Activated CD4-positive, alpha-beta T cell treated with anti-CD3 and anti-CD28 coated beads for 36 hours (primary cell): Measurements from ENCODE around the gene TIMM44. TPM values are rescaled to one million over a fixed set of nuclear protein-coding genes. Genes with fewer than 3 reads are reported as not detected.
"Not testable (repeated sequence)": the region's sequence is repeated elsewhere in the genome, so short reads cannot be mapped to it uniquely, and the experiment has no call there.

ENCODE experiments used
- ATAC-seq: fragments of 200-7000 bp; cut with Tn5 transposase; one replicate; pipeline ENCODE4 v1.10.0; 2021; ENCODE audit warnings: mild to moderate bottlenecking, moderate library complexity
- CTCF ChIA-PET: fragments of 350-600 bp; sonication (Branson Sonifier 250); formaldehyde crosslinking; loops from one replicate; lab custom pipeline; 2021; ENCODE audit warnings: antibody characterized with exemption; lab: Charles Lee
- POLR2A ChIA-PET: fragments of 350-600 bp; sonication (Branson Sonifier 250); formaldehyde crosslinking; loops from one replicate; lab custom pipeline; 2021; ENCODE audit warnings: antibody characterized with exemption, inconsistent platforms; lab: Charles Lee
- DNase-seq: peaks from one replicate; pipeline ENCODE4 v3.0.0-alpha.2; 2020
- H3K27ac Mint-ChIP-seq: one replicate; pipeline ENCODE4 v1.8.0; 2021; ENCODE audit warnings: mixed read lengths
- H3K27me3 Mint-ChIP-seq: one replicate; pipeline ENCODE4 v1.8.0; 2021; ENCODE audit warnings: mixed read lengths
- H3K36me3 Mint-ChIP-seq: one replicate; pipeline ENCODE4 v1.8.0; 2021; ENCODE audit warnings: low read depth, mixed read lengths
- H3K4me1 Mint-ChIP-seq: one replicate; pipeline ENCODE4 v1.8.0; 2021; ENCODE audit warnings: mixed read lengths
- H3K4me3 Mint-ChIP-seq: one replicate; pipeline ENCODE4 v1.8.0; 2021; ENCODE audit warnings: mild to moderate bottlenecking, moderate library complexity, mixed read lengths
- H3K9me3 Mint-ChIP-seq: one replicate; pipeline ENCODE4 v1.8.0; 2021; ENCODE audit warnings: low read depth, mixed read lengths
- intact Hi-C, 2 experiments: fragments of 100-400 bp; cut with DNase I in 1 of 2; cut with micrococcal nuclease in 1 of 2; formaldehyde crosslinking; loops; one replicate each; pipeline versions ENCODE4 v1.14.2 to v1.15.1; 2022 to 2024; cut with DNase I, micrococcal nuclease
- total RNA-seq, 2 experiments: library from RNA; stranded (reverse); gene quantifications; one replicate each; pipeline ENCODE4 v1.2.3, GENCODE V29; 2021

Gene TIMM44
- total RNA-seq, 2 experiments from 2014 or later, result 80.4 to 84.0 TPM

- ATAC-seq (no peak), DNase-seq (no peak)
- intact Hi-C loops, result loop anchor here in 1 of 2 experiments (5.0 to 10.0 kb wide), 2 partner anchors 313 to 380 kb away; partner anchors contain the start of genes NDUFA7 and RPS28
- peaks cover 23% of the 10 kb centered on the region for H3K36me3 Mint-ChIP-seq
- peak overlapping the region; percentile 90 for H3K4me3 Mint-ChIP-seq
- ChIA-PET CTCF (interaction anchor here (2.2 kb wide), 1 partner anchor 81 kb away, joined by 7 read pairs; no protein-coding TSS in a partner anchor), POLR2A (interaction anchor here (0.6 to 0.9 kb wide), 2 partner anchors 13 to 140 kb away, joined by 3 to 5 read pairs; no protein-coding TSS in a partner anchor)
- H3K9me3 Mint-ChIP-seq, result no peaks in the 10 kb centered on the region
- H3K27ac Mint-ChIP-seq, result no peak overlapping the region
- H3K27me3 Mint-ChIP-seq, result no peaks in the 10 kb centered on the region
- H3K4me1 Mint-ChIP-seq, result peaks cover 30% of the 10 kb centered on the region
These were observed 1.4 kb downstream of the TIMM44 start for GRCh38 chr19:7941895-7942596.

GRCh38 chr19:7940841-7941240, 2.6 kb downstream of the TIMM44 start:
- ATAC-seq (no peak), DNase-seq (no peak)
- no peak overlapping the region for H3K4me3 Mint-ChIP-seq
- intact Hi-C loops, result loop anchor here in 1 of 2 experiments (5.0 to 10.0 kb wide), 2 partner anchors 314 to 381 kb away; partner anchors contain the start of genes NDUFA7 and RPS28
- peaks cover 29% of the 10 kb centered on the region for H3K36me3 Mint-ChIP-seq
- H3K27me3 Mint-ChIP-seq, result no peaks in the 10 kb centered on the region
- H3K9me3 Mint-ChIP-seq, result no peaks in the 10 kb centered on the region
- H3K27ac Mint-ChIP-seq, result peak overlapping the region; percentile 25
- POLR2A ChIA-PET, result no interaction called here
- peaks cover 30% of the 10 kb centered on the region for H3K4me1 Mint-ChIP-seq
- CTCF ChIA-PET, result interaction anchor here (0.8 to 2.2 kb wide), 2 partner anchors 12 to 79 kb away, joined by 4 to 7 read pairs; no protein-coding TSS in a partner anchor

- Mint-ChIP-seq H3K27me3 (no peaks in the 10 kb centered on the region), H3K4me1 (peaks cover 6% of the 10 kb centered on the region), H3K9me3 (no peaks in the 10 kb centered on the region), H3K4me3 (no peak overlapping the region), H3K27ac (no peak overlapping the region), H3K36me3 (peaks cover 39% of the 10 kb centered on the region)
- intact Hi-C loops, result no loop called here
- DNase-seq (no peak), ATAC-seq (no peak)
- POLR2A ChIA-PET, result no interaction called here
- CTCF ChIA-PET, result no interaction called here
These were observed 8.7 kb downstream of the TIMM44 start for GRCh38 chr19:7934766-7935165.

GRCh38 chr19:7933828-7934725, 9.4 kb downstream of the TIMM44 start:
- Mint-ChIP-seq H3K9me3 (no peaks in the 10 kb centered on the region), H3K27me3 (no peaks in the 10 kb centered on the region), H3K36me3 (peaks cover 40% of the 10 kb centered on the region), H3K27ac (no peak overlapping the region), H3K4me1 (peaks cover 11% of the 10 kb centered on the region), H3K4me3 (no peak overlapping the region)
- DNase-seq (no peak), ATAC-seq (no peak)
- ChIA-PET POLR2A (no interaction called here), CTCF (no interaction called here)
- intact Hi-C loops, result no loop called here

- ATAC-seq, result no peak
- Mint-ChIP-seq H3K27me3 (no peaks in the 10 kb centered on the region), H3K27ac (no peak overlapping the region), H3K36me3 (peaks cover 39% of the 10 kb centered on the region), H3K9me3 (no peaks in the 10 kb centered on the region), H3K4me3 (no peak overlapping the region), H3K4me1 (peaks cover 12% of the 10 kb centered on the region)
- no peak for DNase-seq
- CTCF ChIA-PET, result no interaction called here
- POLR2A ChIA-PET, result no interaction called here
- intact Hi-C loops, result no loop called here
These were observed 10.1 kb downstream of the TIMM44 start for GRCh38 chr19:7933411-7933810.

- H3K36me3 Mint-ChIP-seq, result peaks cover 39% of the 10 kb centered on the region
- H3K4me1 Mint-ChIP-seq, result peaks cover 16% of the 10 kb centered on the region
- POLR2A ChIA-PET, result no interaction called here
- no peaks in the 10 kb centered on the region for H3K9me3 Mint-ChIP-seq
- DNase-seq, result no peak
- H3K27me3 Mint-ChIP-seq, result no peaks in the 10 kb centered on the region
- CTCF ChIA-PET, result no interaction called here
- no peak overlapping the region for H3K27ac Mint-ChIP-seq
- H3K4me3 Mint-ChIP-seq, result no peak overlapping the region
- no peak for ATAC-seq
- intact Hi-C loops, result no loop called here
These were observed 10.6 kb downstream of the TIMM44 start for GRCh38 chr19:7932930-7933300.

GRCh38 chr19:7932276-7932929, 11.1 kb downstream of the TIMM44 start:
- CTCF ChIA-PET, result no interaction called here
- no peak overlapping the region for H3K27ac Mint-ChIP-seq
- no peak overlapping the region for H3K4me3 Mint-ChIP-seq
- POLR2A ChIA-PET, result no interaction called here
- H3K9me3 Mint-ChIP-seq, result no peaks in the 10 kb centered on the region
- no peaks in the 10 kb centered on the region for H3K27me3 Mint-ChIP-seq
- H3K4me1 Mint-ChIP-seq, result peaks cover 16% of the 10 kb centered on the region
- intact Hi-C loops, result no loop called here
- no peak for ATAC-seq
- H3K36me3 Mint-ChIP-seq, result peaks cover 35% of the 10 kb centered on the region
- DNase-seq, result no peak

- ChIA-PET CTCF (interaction anchor here (0.8 kb wide), 1 partner anchor 193 kb away, joined by 3 read pairs; no protein-coding TSS in a partner anchor), POLR2A (no interaction called here)
- H3K27me3 Mint-ChIP-seq, result no peaks in the 10 kb centered on the region
- H3K4me3 Mint-ChIP-seq, result no peak overlapping the region
- ATAC-seq, result no peak
- no peak overlapping the region for H3K27ac Mint-ChIP-seq
- no peak for DNase-seq
- H3K36me3 Mint-ChIP-seq, result peaks cover 32% of the 10 kb centered on the region
- H3K4me1 Mint-ChIP-seq, result peaks cover 17% of the 10 kb centered on the region
- no peaks in the 10 kb centered on the region for H3K9me3 Mint-ChIP-seq
- intact Hi-C loops, result no loop called here
These were observed 12.0 kb downstream of the TIMM44 start for GRCh38 chr19:7931221-7932061.

- Mint-ChIP-seq H3K4me1 (peaks cover 20% of the 10 kb centered on the region), H3K4me3 (no peak overlapping the region), H3K27me3 (no peaks in the 10 kb centered on the region), H3K9me3 (no peaks in the 10 kb centered on the region), H3K27ac (no peak overlapping the region), H3K36me3 (peaks cover 28% of the 10 kb centered on the region)
- intact Hi-C loops, result no loop called here
- POLR2A ChIA-PET, result interaction anchor here (0.8 kb wide), 1 partner anchor 10 kb away, joined by 3 read pairs; no protein-coding TSS in a partner anchor
- ATAC-seq, result no peak
- CTCF ChIA-PET, result interaction anchor here (0.8 to 2.5 kb wide), 2 partner anchors 13 to 192 kb away, joined by 3 to 14 read pairs; partner anchors contain the start of gene TIMM44
- no peak for DNase-seq
These were observed 12.7 kb downstream of the TIMM44 start for GRCh38 chr19:7930765-7931164.

GRCh38 chr19:7930030-7930429, 13.4 kb downstream of the TIMM44 start:
- Mint-ChIP-seq H3K4me1 (peaks cover 22% of the 10 kb centered on the region), H3K36me3 (peaks cover 24% of the 10 kb centered on the region)
- H3K27ac Mint-ChIP-seq, intact Hi-C loops, DNase-seq, H3K9me3 Mint-ChIP-seq, ATAC-seq, H3K4me3 Mint-ChIP-seq, H3K27me3 Mint-ChIP-seq: not testable (repeated sequence)
- ChIA-PET CTCF (interaction anchor here (0.7 to 2.5 kb wide), 3 partner anchors 8 to 76 kb away, joined by 3 to 14 read pairs (median 12); partner anchors contain the start of gene TIMM44), POLR2A (interaction anchor here (0.8 to 2.1 kb wide), 4 partner anchors 9 to 14 kb away, joined by 3 to 9 read pairs (median 4); partner anchors contain the start of gene TIMM44)
